ENCODE measurements around the gene VTCN1. TPM values are rescaled to one million over a fixed set of nuclear protein-coding genes. Genes with fewer than 3 reads are reported as not detected.
"Not testable (repeated sequence)": the region's sequence is repeated elsewhere in the genome, so short reads cannot be mapped to it uniquely, and the experiment has no call there.

Gene VTCN1
- total and polyA plus RNA-seq, 2 donors, result 0.70 to 6.2 TPM

GRCh38 chr1:117121589-117122329, 89.0 kb downstream of the VTCN1 start, which contains the start of gene TRIM45:
Gene TRIM45 (minus strand): TSS chr1:117121749. CDS start chr1:117121201, 548 bp downstream.
- H3K4me3 ChIP-seq (ENCODE audit: low read depth, low read length), result peak within 1 kb of the TSS; percentile 65
- no peaks in the 10 kb centered on the region for H3K36me3 ChIP-seq (ENCODE audit: insufficient read depth)
- DNase-seq (ENCODE audit: extremely low spot score), result peak; percentile 96
- peak within 1 kb of the TSS; percentile 76 for H3K27ac ChIP-seq (ENCODE audit: low read depth)
- H3K4me1 ChIP-seq (ENCODE audit: insufficient read depth), result no peaks in the 10 kb centered on the region
- under 1% methylated on average over 71 of the region's 71 CpGs for WGBS

- WGBS, result 13% methylated on average over 29 of the region's 29 CpGs
- Histone ChIP-seq H3K27ac (ENCODE audit: low read depth) (peak overlapping the region; percentile 65), H3K4me1 (ENCODE audit: insufficient read depth) (no peaks in the 10 kb centered on the region), H3K4me3 (ENCODE audit: low read depth, low read length) (peak overlapping the region; percentile 65), H3K36me3 (ENCODE audit: insufficient read depth) (no peaks in the 10 kb centered on the region)
- DNase-seq (ENCODE audit: extremely low spot score), result no peak
These were observed 89.7 kb downstream of the VTCN1 start for GRCh38 chr1:117120774-117121588.

GRCh38 chr1:117119144-117119543, 91.6 kb downstream of the VTCN1 start:
- not testable (repeated sequence) for H3K36me3 ChIP-seq (ENCODE audit: insufficient read depth); DNase-seq (ENCODE audit: extremely low spot score); H3K27ac ChIP-seq (ENCODE audit: low read depth); H3K4me1 ChIP-seq (ENCODE audit: insufficient read depth); H3K4me3 ChIP-seq (ENCODE audit: low read depth, low read length)
- WGBS, result 96% methylated on average over 10 of the region's 10 CpGs

GRCh38 chr1:117118137-117118536, 92.6 kb downstream of the VTCN1 start:
- H3K4me3 ChIP-seq (ENCODE audit: low read depth, low read length), result no peak overlapping the region
- 79% methylated on average over 12 of the region's 12 CpGs for WGBS
- no peaks in the 10 kb centered on the region for H3K4me1 ChIP-seq (ENCODE audit: insufficient read depth)
- no peak overlapping the region for H3K27ac ChIP-seq (ENCODE audit: low read depth)
- no peak for DNase-seq (ENCODE audit: extremely low spot score)
- no peaks in the 10 kb centered on the region for H3K36me3 ChIP-seq (ENCODE audit: insufficient read depth)

- DNase-seq (ENCODE audit: extremely low spot score), result no peak
- WGBS, result 84% methylated on average over 2 of the region's 2 CpGs
- Histone ChIP-seq H3K4me3 (ENCODE audit: low read depth, low read length) (no peak overlapping the region), H3K4me1 (ENCODE audit: insufficient read depth) (no peaks in the 10 kb centered on the region), H3K27ac (ENCODE audit: low read depth) (no peak overlapping the region), H3K36me3 (ENCODE audit: insufficient read depth) (no peaks in the 10 kb centered on the region)
These were observed 93.0 kb downstream of the VTCN1 start for GRCh38 chr1:117117697-117118096.

GRCh38 chr1:117116784-117117130, 94.0 kb downstream of the VTCN1 start:
- no peak overlapping the region for H3K4me3 ChIP-seq (ENCODE audit: low read depth, low read length)
- no peak for DNase-seq (ENCODE audit: extremely low spot score)
- H3K36me3 ChIP-seq (ENCODE audit: insufficient read depth), result peaks cover 2% of the 10 kb centered on the region
- WGBS, result 73% methylated on average over 3 of the region's 3 CpGs
- no peaks in the 10 kb centered on the region for H3K4me1 ChIP-seq (ENCODE audit: insufficient read depth)
- H3K27ac ChIP-seq (ENCODE audit: low read depth), result no peak overlapping the region

- 80% methylated on average over 13 of the region's 13 CpGs for WGBS
These were observed 94.5 kb downstream of the VTCN1 start for GRCh38 chr1:117116090-117116783.

GRCh38 chr1:117114877-117115276, 95.8 kb downstream of the VTCN1 start:
- H3K27ac ChIP-seq (ENCODE audit: low read depth), result no peak overlapping the region

More at GRCh38 chr1:117116090-117116783, 94.5 kb downstream of the VTCN1 start:
- Histone ChIP-seq H3K4me1 (ENCODE audit: insufficient read depth) (no peaks in the 10 kb centered on the region), H3K27ac (ENCODE audit: low read depth) (no peak overlapping the region), H3K36me3 (ENCODE audit: insufficient read depth) (peaks cover 2% of the 10 kb centered on the region), H3K4me3 (ENCODE audit: low read depth, low read length) (no peak overlapping the region)
- DNase-seq (ENCODE audit: extremely low spot score), result no peak

GRCh38 chr1:117113199-117113598, 97.5 kb downstream of the VTCN1 start:
- 94% methylated on average over 11 of the region's 11 CpGs for WGBS
- Histone ChIP-seq H3K4me3 (ENCODE audit: low read depth, low read length) (no peak overlapping the region), H3K27ac (ENCODE audit: low read depth) (no peak overlapping the region), H3K4me1 (ENCODE audit: insufficient read depth) (no peaks in the 10 kb centered on the region), H3K36me3 (ENCODE audit: insufficient read depth) (peaks cover 2% of the 10 kb centered on the region)
- DNase-seq (ENCODE audit: extremely low spot score), result no peak

More at GRCh38 chr1:117114877-117115276, 95.8 kb downstream of the VTCN1 start:
- H3K36me3 ChIP-seq (ENCODE audit: insufficient read depth), result peaks cover 2% of the 10 kb centered on the region
- no peaks in the 10 kb centered on the region for H3K4me1 ChIP-seq (ENCODE audit: insufficient read depth)
- 70% methylated on average over 2 of the region's 2 CpGs for WGBS
- no peak for DNase-seq (ENCODE audit: extremely low spot score)
- no peak overlapping the region for H3K4me3 ChIP-seq (ENCODE audit: low read depth, low read length)

GRCh38 chr1:117112047-117112717, 98.5 kb downstream of the VTCN1 start:
- no peak overlapping the region for H3K4me3 ChIP-seq (ENCODE audit: low read depth, low read length)
- WGBS, result 92% methylated on average over 7 of the region's 7 CpGs
- H3K36me3 ChIP-seq (ENCODE audit: insufficient read depth), result peaks cover 2% of the 10 kb centered on the region
- no peaks in the 10 kb centered on the region for H3K4me1 ChIP-seq (ENCODE audit: insufficient read depth)
- DNase-seq (ENCODE audit: extremely low spot score), result no peak
- no peak overlapping the region for H3K27ac ChIP-seq (ENCODE audit: low read depth)

GRCh38 chr1:117110774-117111173, 100.0 kb downstream of the VTCN1 start:
- no peaks in the 10 kb centered on the region for H3K4me1 ChIP-seq (ENCODE audit: insufficient read depth)
- H3K4me3 ChIP-seq (ENCODE audit: low read depth, low read length), result no peak overlapping the region
- no peak overlapping the region for H3K27ac ChIP-seq (ENCODE audit: low read depth)
- WGBS, result 86% methylated on average over 2 of the region's 2 CpGs
- H3K36me3 ChIP-seq (ENCODE audit: insufficient read depth), result peaks cover 2% of the 10 kb centered on the region
- DNase-seq (ENCODE audit: extremely low spot score), result no peak

- Histone ChIP-seq H3K4me1 (ENCODE audit: insufficient read depth) (no peaks in the 10 kb centered on the region), H3K36me3 (ENCODE audit: insufficient read depth) (peaks cover under 1% of the 10 kb centered on the region), H3K27ac (ENCODE audit: low read depth) (no peak overlapping the region), H3K4me3 (ENCODE audit: low read depth, low read length) (no peak overlapping the region)
- WGBS, result 82% methylated on average over 2 of the region's 2 CpGs
- no peak for DNase-seq (ENCODE audit: extremely low spot score)
These were observed 103.4 kb downstream of the VTCN1 start for GRCh38 chr1:117107364-117107763.

- no peaks in the 10 kb centered on the region for H3K4me1 ChIP-seq (ENCODE audit: insufficient read depth)
- no peak overlapping the region for H3K4me3 ChIP-seq (ENCODE audit: low read depth, low read length)
- no peak for DNase-seq (ENCODE audit: extremely low spot score)
- H3K36me3 ChIP-seq (ENCODE audit: insufficient read depth), result no peaks in the 10 kb centered on the region
- WGBS, result 88% methylated on average over 2 of the region's 2 CpGs
- H3K27ac ChIP-seq (ENCODE audit: low read depth), result no peak overlapping the region
These were observed 104.2 kb downstream of the VTCN1 start for GRCh38 chr1:117106478-117106877.

Data from urinary bladder (tissue), 4 donors.